HCT116 (cell line): Measurements from ENCODE around the gene THSD7A. TPM values are rescaled to one million over a fixed set of nuclear protein-coding genes. Genes with fewer than 3 reads are reported as not detected.

Experiments
- ATAC-seq: fragments of 200-7000 bp; cut with Tn5 transposase; 2 replicates; pipeline ENCODE4 v1.9.1; 2020; ENCODE audit warnings: mild to moderate bottlenecking, moderate library complexity
- BruUV-seq: library from RNA; stranded (reverse); fragments of 400-500 nt; replicated peaks from 2 replicates; lab custom pipeline; 2021; lab: Mats Ljungman, UMichigan
- CTCF ChIA-PET: fragments of 300-600 bp; sonication (Branson Sonifier 250); formaldehyde crosslinking; loops from one replicate; lab custom pipeline; 2021; ENCODE audit warnings: antibody characterized with exemption; lab: Charles Lee
- POLR2A ChIA-PET: fragments of 300-600, 350-600 bp; sonication (Branson Sonifier 250); formaldehyde crosslinking; loops from one replicate; lab custom pipeline; 2021; ENCODE audit warnings: antibody characterized with exemption; lab: Charles Lee
- RAD21 ChIA-PET, 2 experiments: fragments of 300-600 bp; sonication (Branson Sonifier 250); formaldehyde crosslinking; loops; one replicate each; lab custom pipeline; 2023; ENCODE audit warnings: low total read pairs in 2 of 2; ENCODE audit not compliant: uncharacterized antibody in 2 of 2, unreplicated experiment in 2 of 2, low non-redundant PET in 1 of 2; lab: Charles Lee
- DNase-seq: peaks from one replicate; pipeline ENCODE4 v3.0.0-alpha.2; 2010; ENCODE audit warnings: low read depth, low spot score
- H2AFZ ChIP-seq: fragments of 200-600 bp; shearing (Covaris generic), sonication (generic); 2 replicates; pipeline ENCODE4 v1.6.1; 2017; ENCODE audit warnings: low read depth, mixed run types, mixed read lengths, antibody characterized with exemption, low read length; ENCODE audit not compliant: poor library complexity, severe bottlenecking
- H3K27ac ChIP-seq: 2 replicates; pipeline ENCODE4 v1.5.1; 2012; ENCODE audit warnings: low read depth, low read length
- H3K27me3 ChIP-seq: fragments of 200-600 bp; sonication (generic); 2 replicates; pipeline ENCODE4 v1.6.1; 2016; ENCODE audit warnings: mixed run types, low read length, mixed read lengths; ENCODE audit not compliant: insufficient read depth
- H3K36me3 ChIP-seq, 2 experiments: fragments of 200-500 bp in 1 of 2; fragments of 200-600 bp in 1 of 2; sonication (Bioruptor generic) in 1 of 2; sonication (generic) in 1 of 2; 2 replicates each; pipeline versions ENCODE4 v1.5.1 to v1.6.1; 2014 to 2016; ENCODE audit warnings: low read length in 2 of 2, inconsistent platforms in 1 of 2, mixed read lengths in 1 of 2, mixed run types in 1 of 2; ENCODE audit not compliant: insufficient read depth in 2 of 2, control insufficient read depth in 1 of 2
- H3K4me1 ChIP-seq, 2 experiments: fragments of 200-600 bp in 1 of 2; sonication (generic) in 1 of 2; 2 replicates each; pipeline versions ENCODE4 v1.5.1 to v1.6.1; 2012 to 2017; ENCODE audit warnings: low read length in 2 of 2, inconsistent platforms in 1 of 2, mild to moderate bottlenecking in 1 of 2, mixed read lengths in 1 of 2, mixed run types in 1 of 2, moderate library complexity in 1 of 2; ENCODE audit not compliant: insufficient read depth in 2 of 2, control insufficient read depth in 1 of 2
- H3K4me2 ChIP-seq: fragments of 200-600 bp; sonication (generic); 2 replicates; pipeline ENCODE4 v1.6.1; 2017; ENCODE audit warnings: mixed run types, low read length, mixed read lengths
- H3K4me3 ChIP-seq, 2 experiments: fragments of 200-600 bp in 1 of 2; sonication (generic) in 1 of 2; replicated peaks in 1 of 2; 2 replicates each; pipeline ENCODE4 v1.5.1; 2011 to 2016; ENCODE audit warnings: low read length in 2 of 2, control low read depth in 1 of 2, low read depth in 1 of 2, mild to moderate bottlenecking in 1 of 2, mixed read lengths in 1 of 2, mixed run types in 1 of 2
- H3K79me2 ChIP-seq: fragments of 200-600 bp; sonication (generic); 2 replicates; pipeline ENCODE4 v1.6.1; 2017; ENCODE audit warnings: mild to moderate bottlenecking, mixed run types, low read length, moderate library complexity, mixed read lengths; ENCODE audit not compliant: insufficient read depth
- H3K9ac ChIP-seq: fragments of 200-600 bp; sonication (generic); 2 replicates; pipeline ENCODE4 v1.6.1; 2016; ENCODE audit warnings: low read length, mixed read lengths
- H3K9me2 ChIP-seq: fragments of 200-600 bp; sonication (generic), shearing (Covaris generic); 2 replicates; pipeline ENCODE4 v1.6.1; 2017; ENCODE audit warnings: mixed run types, mild to moderate bottlenecking, moderate library complexity; ENCODE audit not compliant: insufficient read depth
- H3K9me3 ChIP-seq, 2 experiments: fragments of 200-500 bp in 1 of 2; fragments of 200-600 bp in 1 of 2; sonication (Bioruptor generic) in 1 of 2; sonication (generic) in 1 of 2; 2 replicates each; pipeline ENCODE4 v1.6.1; 2014 to 2017; ENCODE audit warnings: low read length in 2 of 2, mixed read lengths in 2 of 2, inconsistent platforms in 1 of 2, low read depth in 1 of 2, mild to moderate bottlenecking in 1 of 2, mixed run types in 1 of 2, moderate library complexity in 1 of 2; ENCODE audit not compliant: control insufficient read depth in 1 of 2, insufficient read depth in 1 of 2
- H4K20me1 ChIP-seq: fragments of 200-600 bp; sonication (generic), shearing (Covaris generic); 2 replicates; pipeline ENCODE4 v1.6.1; 2017; ENCODE audit warnings: mixed run types, mild to moderate bottlenecking, moderate library complexity; ENCODE audit not compliant: insufficient read depth
- CEBPB ChIP-seq: IDR thresholded peaks from 2 replicates; pipeline ENCODE4 v1.6.1; 2012; ENCODE audit warnings: low read depth
- ELF1 ChIP-seq: IDR thresholded peaks from 2 replicates; pipeline ENCODE4 v1.6.1; 2012; ENCODE audit warnings: low read depth, borderline replicate concordance
- EZH2 ChIP-seq: fragments of 200-600 bp; sonication (generic); IDR thresholded peaks from 2 replicates; pipeline ENCODE4 v1.6.1; 2017; ENCODE audit warnings: antibody characterized with exemption, mixed run types
- EZH2phosphoT487 ChIP-seq: fragments of 200-600 bp; IDR thresholded peaks from 2 replicates; pipeline ENCODE4 v1.6.1; 2018; ENCODE audit warnings: antibody characterized with exemption, borderline replicate concordance
- JUND ChIP-seq: IDR thresholded peaks from 2 replicates; pipeline ENCODE4 v1.6.1; 2012
- POLR2AphosphoS5 ChIP-seq: IDR thresholded peaks from 2 replicates; pipeline ENCODE4 v1.6.1; 2011; ENCODE audit warnings: mild to moderate bottlenecking, low read depth, low read length, moderate library complexity
- SIN3A ChIP-seq: IDR thresholded peaks from 2 replicates; pipeline ENCODE4 v1.6.1; 2012; ENCODE audit warnings: low read depth
- SRF ChIP-seq: IDR thresholded peaks from 2 replicates; pipeline ENCODE4 v1.6.1; 2012; ENCODE audit warnings: low read depth
- TCF7L2 ChIP-seq: IDR thresholded peaks from 2 replicates; pipeline ENCODE4 v1.7.0; 2011; ENCODE audit warnings: borderline replicate concordance, inconsistent platforms; ENCODE audit not compliant: insufficient read depth, insufficient read length; ENCODE audit errors: extremely low read depth
- YY1 ChIP-seq: IDR thresholded peaks from 2 replicates; pipeline ENCODE4 v1.6.1; 2011; ENCODE audit warnings: low read length, low read depth, moderate library complexity, mild to moderate bottlenecking; ENCODE audit not compliant: insufficient replicate concordance; ENCODE audit errors: extremely low read depth
- ZFX ChIP-seq: fragments of 450-650 bp; IDR thresholded peaks from 2 replicates; pipeline ENCODE4 v1.6.1; 2017
- intact Hi-C: fragments of 100-400 bp; cut with micrococcal nuclease; formaldehyde crosslinking; loops from 2 replicates; pipeline ENCODE4 v1.10.0; 2022
- total RNA-seq: library from RNA; stranded (reverse); gene quantifications from one replicate; pipeline ENCODE4 v1.2.1, GENCODE V29; 2021; ENCODE audit not compliant: unreplicated experiment
- TF ChIP-seq, protein P1 (sequence below): IDR thresholded peaks from 2 replicates; pipeline ENCODE4 v1.6.1; 2012; ENCODE audit warnings: low read depth

The THSD7A gene
- total RNA-seq, 1 experiment from 2014 or later = 0.05 TPM

DNA sequence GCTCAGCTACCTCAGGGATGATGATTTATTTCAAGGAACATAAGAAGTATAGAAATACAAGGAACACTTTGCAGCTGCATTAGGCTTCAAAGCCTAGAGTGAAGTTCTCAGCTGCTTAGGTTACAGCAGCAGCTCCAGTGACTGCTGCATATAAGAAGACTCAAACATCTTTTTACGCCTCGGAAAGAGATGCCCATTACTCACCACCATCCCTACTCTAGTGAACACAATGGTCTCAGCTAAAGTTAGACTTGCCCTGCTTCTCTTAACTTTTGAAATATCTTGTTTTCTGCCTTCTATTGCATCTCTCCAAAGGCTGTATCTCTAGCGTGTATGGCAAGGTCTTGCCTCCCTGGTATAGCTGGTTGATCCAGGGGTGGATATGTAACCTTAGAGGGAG, 502.4 kb downstream of the THSD7A start:
- no peak overlapping the region for H3K9ac ChIP-seq
- RAD21 ChIA-PET = no interaction called here
- no peak overlapping the region for H3K4me3 ChIP-seq
- no peaks in the 10 kb centered on the region for H3K9me3 ChIP-seq
- peaks cover 5% of the 10 kb centered on the region; the same call in 1 of the 2 replicates for H3K27me3 ChIP-seq
- no peaks in the 10 kb centered on the region for H3K4me1 ChIP-seq
- no TSS peak for BruUV-seq
- no peak for ATAC-seq
- POLR2A ChIA-PET = no interaction called here
- intact Hi-C loops = no loop called here
- TF ChIP-seq, protein P1, sequence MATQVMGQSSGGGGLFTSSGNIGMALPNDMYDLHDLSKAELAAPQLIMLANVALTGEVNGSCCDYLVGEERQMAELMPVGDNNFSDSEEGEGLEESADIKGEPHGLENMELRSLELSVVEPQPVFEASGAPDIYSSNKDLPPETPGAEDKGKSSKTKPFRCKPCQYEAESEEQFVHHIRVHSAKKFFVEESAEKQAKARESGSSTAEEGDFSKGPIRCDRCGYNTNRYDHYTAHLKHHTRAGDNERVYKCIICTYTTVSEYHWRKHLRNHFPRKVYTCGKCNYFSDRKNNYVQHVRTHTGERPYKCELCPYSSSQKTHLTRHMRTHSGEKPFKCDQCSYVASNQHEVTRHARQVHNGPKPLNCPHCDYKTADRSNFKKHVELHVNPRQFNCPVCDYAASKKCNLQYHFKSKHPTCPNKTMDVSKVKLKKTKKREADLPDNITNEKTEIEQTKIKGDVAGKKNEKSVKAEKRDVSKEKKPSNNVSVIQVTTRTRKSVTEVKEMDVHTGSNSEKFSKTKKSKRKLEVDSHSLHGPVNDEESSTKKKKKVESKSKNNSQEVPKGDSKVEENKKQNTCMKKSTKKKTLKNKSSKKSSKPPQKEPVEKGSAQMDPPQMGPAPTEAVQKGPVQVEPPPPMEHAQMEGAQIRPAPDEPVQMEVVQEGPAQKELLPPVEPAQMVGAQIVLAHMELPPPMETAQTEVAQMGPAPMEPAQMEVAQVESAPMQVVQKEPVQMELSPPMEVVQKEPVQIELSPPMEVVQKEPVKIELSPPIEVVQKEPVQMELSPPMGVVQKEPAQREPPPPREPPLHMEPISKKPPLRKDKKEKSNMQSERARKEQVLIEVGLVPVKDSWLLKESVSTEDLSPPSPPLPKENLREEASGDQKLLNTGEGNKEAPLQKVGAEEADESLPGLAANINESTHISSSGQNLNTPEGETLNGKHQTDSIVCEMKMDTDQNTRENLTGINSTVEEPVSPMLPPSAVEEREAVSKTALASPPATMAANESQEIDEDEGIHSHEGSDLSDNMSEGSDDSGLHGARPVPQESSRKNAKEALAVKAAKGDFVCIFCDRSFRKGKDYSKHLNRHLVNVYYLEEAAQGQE = no peak
- TF ChIP-seq ELF1 (no peak), JUND (no peak)
- CTCF ChIA-PET = no interaction called here
- H3K36me3 ChIP-seq = no peaks in the 10 kb centered on the region
- no peak overlapping the region for H2AFZ ChIP-seq
- H3K4me2 ChIP-seq = no peak overlapping the region
- no peak overlapping the region for H3K27ac ChIP-seq
- no peak for DNase-seq
- no peaks in the 10 kb centered on the region for H3K9me2 ChIP-seq
- H3K79me2 ChIP-seq = no peaks in the 10 kb centered on the region
- no peaks in the 10 kb centered on the region for H4K20me1 ChIP-seq

DNA sequence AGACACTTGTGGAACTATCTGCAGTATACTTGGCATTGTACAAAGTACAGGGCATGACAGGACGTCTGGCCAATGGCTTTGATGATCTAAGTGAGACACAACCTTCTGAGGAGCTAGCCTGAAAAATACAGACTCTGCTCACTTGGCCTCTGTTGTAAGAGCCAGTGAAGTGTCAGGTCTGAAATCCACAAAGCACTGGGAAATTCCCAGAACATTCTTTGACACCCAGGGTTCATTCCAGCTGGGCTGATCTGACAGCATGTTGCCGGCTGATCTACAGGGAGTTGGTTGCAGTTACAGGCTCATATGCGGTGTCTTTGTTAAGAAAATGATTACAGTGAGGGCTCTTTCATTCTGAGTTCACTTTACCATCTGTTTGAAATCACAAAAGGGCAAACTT, 503.7 kb downstream of the THSD7A start:
- H3K36me3 ChIP-seq = no peaks in the 10 kb centered on the region
- no peaks in the 10 kb centered on the region for H3K9me2 ChIP-seq
- ATAC-seq (no peak), DNase-seq (no peak)
- no peaks in the 10 kb centered on the region for H3K4me1 ChIP-seq
- no peak overlapping the region for H3K9ac ChIP-seq
- peaks cover 5% of the 10 kb centered on the region; the same call in 1 of the 2 replicates for H3K27me3 ChIP-seq
- H2AFZ ChIP-seq = no peak overlapping the region
- ChIA-PET CTCF (no interaction called here), RAD21 (no interaction called here), POLR2A (no interaction called here)
- H3K4me3 ChIP-seq = no peak overlapping the region
- TF ChIP-seq YY1 = no peak
- TF ChIP-seq EZH2 = no peak
- no peak for TF ChIP-seq EZH2phosphoT487
- TF ChIP-seq ZFX = no peak
- no peak for TF ChIP-seq TCF7L2
- TF ChIP-seq SRF = no peak
- TF ChIP-seq POLR2AphosphoS5 = no peak
- no peak for TF ChIP-seq CEBPB
- TF ChIP-seq ELF1 = no peak
- TF ChIP-seq SIN3A = no peak
- no peak for TF ChIP-seq JUND
- no TSS peak for BruUV-seq
- H3K9me3 ChIP-seq = no peaks in the 10 kb centered on the region
- no peaks in the 10 kb centered on the region for H3K79me2 ChIP-seq
- H3K4me2 ChIP-seq = no peak overlapping the region
- intact Hi-C loops = no loop called here
- H3K27ac ChIP-seq = no peak overlapping the region
- no peaks in the 10 kb centered on the region for H4K20me1 ChIP-seq
